Left forelimb (tissue), 1 donor: ENCODE measurements around the gene ENAM.
"Not testable (repeated sequence)": the region's sequence is repeated elsewhere in the genome, so short reads cannot be mapped to it uniquely, and the experiment has no call there.

Experiments
- DNase-seq: peaks from one replicate; pipeline ENCODE4 v3.0.0-alpha.2; 2018; ENCODE audit warnings: low spot score

Gene ENAM

DNA sequence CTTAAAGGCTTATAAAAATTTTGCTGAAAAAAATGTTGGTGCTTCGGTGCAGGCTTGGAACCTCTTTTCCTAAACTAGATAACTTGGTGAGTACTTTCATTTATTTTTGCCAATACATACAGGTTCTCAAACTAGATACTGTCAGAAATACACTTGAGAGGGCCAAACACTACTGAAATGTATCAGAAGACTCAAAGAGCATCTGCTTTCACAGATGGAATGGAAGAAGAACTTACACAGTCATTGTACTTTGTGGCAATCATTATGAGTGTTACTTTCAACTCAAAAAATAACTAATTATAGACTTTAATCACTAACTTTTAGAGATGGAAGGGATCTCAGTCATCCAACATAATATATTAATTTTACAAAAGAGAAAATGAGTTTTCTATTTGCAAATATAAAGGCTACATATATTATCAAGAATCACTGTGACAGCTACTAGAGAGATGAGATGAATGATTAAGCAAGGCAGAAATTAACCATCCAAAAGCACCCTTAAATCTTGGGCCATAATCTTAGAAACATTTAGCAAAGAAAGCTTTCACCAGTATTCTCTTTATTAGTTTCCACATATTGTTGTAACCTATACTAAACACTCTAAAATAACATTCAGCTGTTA, 1.0 kb downstream of the ENAM start:
- DNase-seq: no peak

DNA sequence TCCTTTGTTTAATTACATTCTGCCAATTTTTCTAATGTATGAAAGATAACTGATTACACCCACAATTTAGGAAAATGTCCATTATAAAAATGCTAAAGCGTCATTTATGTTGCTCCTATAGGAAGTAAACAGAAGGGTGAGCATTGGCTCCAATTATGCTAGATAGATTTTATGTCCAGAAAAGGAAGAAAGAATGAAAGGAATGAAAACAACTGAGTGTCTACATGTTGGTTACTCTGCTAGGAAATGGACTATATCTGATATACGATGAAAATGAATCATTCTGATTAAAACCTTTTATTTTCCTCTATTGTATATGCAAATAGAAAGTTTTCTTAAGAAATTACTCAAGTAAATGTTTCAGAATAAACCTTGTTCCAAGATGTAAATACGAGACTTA, 1.6 kb downstream of the ENAM start:
- no peak for DNase-seq

DNA sequence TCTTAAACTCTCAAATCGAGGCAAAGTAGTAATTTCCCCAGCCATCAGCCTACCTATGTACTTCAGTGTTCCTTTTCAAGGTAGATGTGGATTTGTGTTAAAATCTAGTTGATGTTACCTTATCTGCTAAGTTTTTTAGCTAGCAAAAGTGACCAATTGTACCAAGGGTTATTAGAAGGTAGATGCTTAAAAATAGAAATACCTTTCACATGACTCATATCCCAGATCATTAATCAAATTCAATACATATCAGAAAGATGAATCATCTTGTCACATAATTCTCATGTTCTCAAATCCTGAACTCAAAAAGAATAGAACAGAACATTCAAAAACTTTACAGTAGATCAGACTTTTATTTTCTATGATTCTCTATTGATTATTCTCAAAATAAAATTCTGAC, 3.5 kb downstream of the ENAM start:
- no peak for DNase-seq

DNA sequence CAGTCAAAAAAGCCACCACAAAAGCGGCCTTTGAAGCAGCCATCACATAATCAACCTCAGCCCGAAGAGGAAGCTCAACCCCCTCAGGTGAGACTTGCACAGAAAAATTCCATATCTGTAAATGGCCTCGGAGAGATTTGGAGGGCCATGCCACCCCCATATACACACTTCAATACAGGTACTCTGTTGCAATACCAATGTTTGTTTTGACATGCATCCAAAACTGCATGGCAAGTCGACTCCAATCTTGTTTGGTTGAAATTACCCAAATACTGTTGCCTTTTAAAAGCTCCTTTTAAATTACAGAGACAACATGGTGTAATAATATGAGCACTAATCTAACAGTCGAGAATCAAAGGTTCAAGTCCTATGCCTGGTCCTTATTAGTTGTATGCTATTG, 5.9 kb downstream of the ENAM start:
- DNase-seq: no peak

DNA sequence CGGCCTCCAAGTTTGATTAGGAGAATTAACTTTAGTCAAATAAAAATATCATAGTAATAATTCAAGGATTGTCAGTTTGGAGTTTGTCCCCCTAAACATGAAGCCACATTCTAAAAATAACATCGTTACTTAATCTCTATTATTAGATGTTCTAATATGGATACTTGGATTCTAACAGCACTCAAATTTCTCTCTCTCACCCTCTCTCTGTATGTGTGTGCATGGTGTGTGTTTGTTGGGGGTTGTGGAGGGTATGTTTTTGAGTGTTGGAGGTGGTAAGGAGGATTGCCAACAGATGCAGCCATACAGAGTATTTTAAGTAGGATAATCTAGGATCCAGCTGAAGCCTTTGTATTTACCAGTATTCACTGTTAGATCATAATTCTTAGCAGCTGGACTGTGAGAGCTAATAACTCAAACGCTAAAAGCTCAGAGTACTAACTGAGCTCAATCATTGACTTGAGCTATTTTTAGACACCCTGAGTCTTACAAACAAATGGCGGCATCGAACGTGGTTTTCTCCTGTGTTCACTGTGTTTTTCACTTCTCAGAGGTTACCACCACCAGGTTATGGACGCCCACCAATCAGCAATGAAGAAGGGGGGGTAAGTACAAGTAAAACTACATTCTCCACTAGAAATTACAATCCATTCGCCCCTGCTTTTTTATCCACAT, 8.8 kb downstream of the ENAM start:
- DNase-seq: no peak

DNA sequence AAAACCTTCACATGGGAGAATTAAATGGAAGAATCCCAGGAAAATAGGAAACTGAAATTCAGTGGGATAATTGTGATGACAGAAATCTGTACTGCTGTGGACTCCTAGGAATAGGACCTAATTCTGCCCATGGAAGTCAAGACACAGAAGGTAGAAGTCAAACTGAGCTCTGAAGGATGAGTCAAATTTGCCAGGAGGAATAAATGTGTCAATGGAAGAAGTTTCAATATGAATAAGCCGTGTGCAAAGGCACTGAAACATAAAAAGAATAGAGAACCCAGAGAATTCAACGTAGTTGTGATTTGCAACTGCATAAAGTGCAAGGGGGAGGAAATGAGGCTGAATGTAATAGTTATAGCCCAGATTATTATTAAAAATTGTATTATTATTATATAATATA, 11.6 kb downstream of the ENAM start:
- DNase-seq: no peak

DNA sequence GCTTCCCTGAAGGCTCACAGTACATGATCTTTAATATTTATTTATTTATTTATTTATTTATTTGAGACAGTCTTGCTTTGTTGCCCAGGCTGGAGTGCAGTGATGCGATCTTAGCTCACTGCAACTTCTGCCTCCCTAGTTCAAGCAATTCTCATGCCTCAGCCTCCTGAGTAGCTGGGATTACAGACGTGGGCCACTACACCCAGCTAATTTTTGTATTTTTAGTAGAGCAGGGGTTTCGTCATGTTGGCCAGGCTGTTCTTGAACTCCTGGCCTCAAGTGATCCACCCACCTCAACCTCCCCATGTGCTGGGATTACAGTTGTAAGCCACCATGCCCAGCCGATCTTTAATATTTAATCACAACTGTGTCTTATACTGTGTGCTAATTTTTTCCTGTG, 22.2 kb downstream of the ENAM start:
- DNase-seq: not testable (repeated sequence)

DNA sequence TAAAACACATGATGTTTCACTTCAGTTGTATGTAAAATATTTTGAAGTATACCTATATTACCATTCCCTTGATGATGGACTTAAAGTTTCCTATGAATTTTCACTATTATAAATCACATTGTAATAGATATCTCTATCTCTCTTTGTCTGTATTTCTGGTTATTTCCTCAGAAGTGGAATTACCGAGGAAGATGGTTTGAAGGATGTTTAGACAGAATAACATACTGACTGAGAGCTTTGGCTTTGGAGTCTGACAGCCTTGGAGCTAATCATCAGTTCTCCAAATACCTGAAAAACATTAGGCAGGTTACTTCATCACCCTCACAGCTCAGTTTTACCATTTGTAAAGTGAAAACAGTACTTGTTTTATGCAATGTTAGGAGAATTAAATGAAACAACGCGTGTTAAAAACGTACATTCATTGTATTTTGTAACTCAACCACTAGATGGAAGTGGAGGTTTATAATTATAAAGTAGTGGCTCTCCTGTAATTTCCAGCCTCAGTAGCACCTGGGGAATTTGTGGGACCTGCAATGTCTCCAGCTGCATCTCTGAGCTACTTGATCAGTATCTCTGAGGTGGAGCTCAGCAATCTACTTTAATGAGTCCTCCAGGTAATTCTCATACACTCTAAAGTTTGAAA, 23.4 kb downstream of the ENAM start:
- DNase-seq: no peak

DNA sequence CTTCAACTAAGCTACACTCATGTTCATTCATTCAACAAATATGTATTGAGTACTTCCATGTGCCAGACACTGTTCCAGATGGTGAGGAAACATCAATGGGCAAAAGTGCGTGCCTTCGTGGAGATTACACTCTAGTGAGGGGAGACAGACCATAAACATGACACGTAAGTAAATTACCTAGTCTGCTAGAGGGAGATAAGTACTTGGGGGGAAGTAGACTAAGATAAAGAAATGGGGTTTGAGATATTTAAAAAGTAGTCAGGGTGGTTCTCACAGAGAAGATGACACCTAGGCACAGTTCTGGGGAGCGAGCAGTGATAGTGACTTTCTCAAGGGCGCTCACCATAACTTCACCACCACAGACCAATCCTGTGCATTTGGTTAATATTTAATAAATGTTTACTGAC, 26.1 kb downstream of the ENAM start:
- DNase-seq: no peak

DNA sequence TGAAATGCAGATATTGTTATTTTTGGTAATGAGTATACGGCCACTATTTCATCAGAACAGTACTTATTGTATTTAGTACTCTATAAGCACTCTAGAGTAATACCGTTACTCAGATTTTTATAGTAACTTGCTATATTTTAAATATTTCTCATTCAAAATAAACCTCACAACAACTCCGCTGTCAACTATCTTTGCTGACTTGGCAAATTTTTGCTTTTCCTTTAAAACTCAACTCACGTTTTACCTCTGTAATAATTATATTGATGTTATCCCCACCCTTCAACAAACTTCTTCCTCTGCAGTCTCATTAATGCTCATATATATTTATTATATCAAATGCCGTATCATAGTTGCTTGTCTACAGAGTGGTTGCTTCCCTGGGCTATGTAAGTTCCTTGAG, 28.8 kb downstream of the ENAM start:
- no peak for DNase-seq

DNA sequence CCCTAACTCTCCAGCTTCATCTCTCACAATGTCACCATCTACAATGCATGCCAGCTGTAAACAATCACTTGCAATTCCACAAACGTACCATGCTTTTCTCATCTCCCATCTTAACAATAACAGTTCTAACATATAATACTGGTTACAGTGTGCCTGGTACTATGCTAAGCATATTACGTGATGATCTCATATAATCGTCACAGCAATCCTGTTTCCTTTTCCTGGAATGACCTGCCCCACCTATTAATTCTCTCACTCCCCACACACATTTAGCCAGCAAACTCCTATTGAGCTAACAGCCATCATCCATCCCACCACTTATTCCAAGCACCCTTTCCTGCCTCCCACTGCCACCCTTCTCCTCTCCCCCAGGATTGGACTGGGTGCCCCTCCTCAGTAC, 29.9 kb downstream of the ENAM start:
- no peak for DNase-seq

DNA sequence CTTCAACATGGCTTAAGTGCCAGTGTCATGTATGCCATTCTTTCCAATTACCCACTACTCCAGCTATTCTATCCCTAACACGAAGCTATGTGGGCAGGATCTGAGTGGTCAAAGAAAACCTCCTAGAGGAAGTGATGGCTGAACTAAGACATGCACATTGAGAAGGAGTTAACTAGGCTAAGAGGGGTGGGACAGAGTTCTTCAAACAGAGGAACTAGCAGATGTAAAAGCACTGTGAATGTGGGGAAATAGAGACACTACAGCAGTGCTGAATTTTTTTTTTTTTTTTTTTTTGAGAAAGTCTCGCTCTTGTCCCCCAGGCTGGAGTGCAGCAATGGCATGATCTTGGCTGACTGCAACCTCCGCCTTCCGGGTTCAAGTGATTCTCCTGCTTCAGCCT, 31.6 kb downstream of the ENAM start:
- no peak for DNase-seq

DNA sequence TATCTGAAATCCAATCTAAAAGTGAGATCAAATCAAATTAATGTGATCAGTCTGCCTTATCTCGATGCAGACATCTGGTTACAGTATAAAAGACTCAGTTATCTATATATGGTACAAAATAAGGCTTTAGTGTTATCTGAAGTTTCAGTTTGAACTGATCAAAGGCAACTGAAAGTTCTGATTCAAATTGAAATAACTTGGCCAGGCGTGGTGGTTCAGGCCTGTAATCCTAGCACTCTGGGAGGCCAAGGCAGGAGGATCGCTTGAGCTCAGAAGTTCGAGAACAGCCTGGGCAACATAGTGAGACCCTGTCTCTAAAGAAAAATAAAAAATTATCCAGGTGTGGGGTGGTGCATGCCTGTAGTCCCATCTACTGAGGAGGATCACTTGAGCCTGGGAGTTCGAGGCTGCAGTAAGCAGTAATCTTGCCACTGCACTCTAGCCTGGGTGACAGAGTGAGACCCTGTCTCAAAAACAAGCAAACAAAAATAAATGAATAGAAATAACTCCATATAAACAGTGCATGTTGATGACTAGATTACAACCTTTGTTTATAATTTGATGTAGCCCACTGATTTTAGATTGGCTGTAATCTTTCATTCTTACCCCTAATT, 32.9 kb downstream of the ENAM start:
- not testable (repeated sequence) for DNase-seq

DNA sequence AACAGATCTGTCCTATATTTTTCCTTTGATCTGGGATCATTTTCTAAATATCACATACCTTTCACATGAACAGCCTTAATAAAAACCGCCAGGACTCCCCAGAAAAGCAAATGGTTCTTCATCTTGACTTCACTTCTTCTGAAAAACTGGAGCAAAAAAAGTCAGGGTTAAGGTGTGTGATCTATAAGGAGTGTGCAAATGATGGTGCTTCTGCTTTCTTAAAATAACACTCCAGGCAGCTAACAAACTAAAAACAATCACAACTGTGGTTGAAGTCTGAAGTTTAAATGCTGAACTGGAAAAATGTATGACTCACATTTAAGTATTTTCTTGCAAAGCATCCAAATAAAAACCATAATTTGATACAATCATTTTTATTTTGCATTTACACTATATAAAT, 37.8 kb downstream of the ENAM start, which contains the start of gene JCHAIN:
TSS of gene JCHAIN (minus strand) at position 140 of the 400 bp plus-strand sequence. CDS start at position 122, 18 bp downstream.
- no peak for DNase-seq

DNA sequence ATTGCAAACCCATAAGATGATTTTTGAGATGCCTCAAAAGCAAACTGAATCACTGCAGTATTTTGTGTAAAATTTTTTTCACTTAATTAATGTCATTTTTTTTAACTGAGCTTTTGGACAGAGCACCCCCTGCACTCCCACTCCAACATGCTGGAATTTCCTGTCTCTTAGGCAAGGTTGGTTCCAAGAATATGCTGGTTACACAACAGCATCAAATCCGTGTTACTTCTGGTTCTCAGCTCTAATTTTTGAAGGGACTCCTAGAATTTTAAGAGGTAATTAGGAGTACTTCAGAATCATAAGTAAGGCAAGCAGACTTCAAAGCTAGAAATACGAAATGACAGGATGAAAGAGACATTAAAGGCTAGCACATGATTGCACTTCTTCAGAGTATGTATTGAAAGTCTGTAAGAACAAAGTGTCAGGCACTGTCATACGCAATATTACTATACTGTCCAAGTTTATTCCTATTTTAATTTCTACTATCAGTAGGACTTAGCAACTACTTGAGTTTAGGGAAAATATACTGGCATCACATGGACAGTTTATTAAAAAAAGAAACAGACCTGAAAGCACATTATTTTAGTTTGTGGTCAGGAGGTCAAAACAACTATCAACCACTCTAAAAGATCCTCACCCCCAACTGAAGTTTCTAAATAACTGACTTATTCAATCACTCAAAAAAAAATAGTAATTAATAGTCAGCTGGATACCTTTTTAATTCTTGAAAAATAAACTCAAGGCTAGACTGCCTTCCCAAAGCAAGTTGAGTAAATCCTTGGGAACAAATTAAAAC, 39.4 kb downstream of the ENAM start:
- no peak for DNase-seq

DNA sequence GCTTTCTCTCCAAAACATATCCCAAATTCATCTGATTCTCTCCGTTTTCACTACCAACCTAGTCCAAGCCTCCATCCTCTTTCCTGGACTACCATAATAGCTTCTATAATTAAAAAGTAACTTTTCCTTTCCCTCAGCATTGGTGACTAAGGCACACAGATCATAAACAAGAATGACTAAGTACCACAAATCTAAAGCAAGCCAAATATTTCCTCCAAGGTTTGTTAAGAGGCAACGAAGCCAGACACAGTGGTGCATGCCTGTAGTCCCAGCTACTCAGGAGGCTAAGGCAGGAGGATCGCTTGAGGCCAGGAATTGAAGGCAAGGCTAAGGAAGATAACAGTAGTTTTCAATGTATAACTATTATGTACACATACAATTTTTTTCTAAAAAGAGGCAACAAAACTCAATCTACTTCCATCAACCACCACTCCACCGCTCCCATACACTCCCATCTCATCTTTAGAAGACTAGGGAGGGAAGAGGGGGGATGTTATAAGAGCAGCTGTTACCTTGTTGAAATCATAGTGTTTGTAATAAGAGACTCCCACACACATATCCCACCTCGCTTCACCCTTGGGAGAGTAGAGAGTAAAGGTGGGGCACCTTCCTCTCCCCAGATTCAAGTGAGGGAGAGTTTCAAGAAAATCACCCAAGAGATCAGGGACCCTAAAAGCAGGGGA, 41.9 kb downstream of the ENAM start:
- DNase-seq: no peak

DNA sequence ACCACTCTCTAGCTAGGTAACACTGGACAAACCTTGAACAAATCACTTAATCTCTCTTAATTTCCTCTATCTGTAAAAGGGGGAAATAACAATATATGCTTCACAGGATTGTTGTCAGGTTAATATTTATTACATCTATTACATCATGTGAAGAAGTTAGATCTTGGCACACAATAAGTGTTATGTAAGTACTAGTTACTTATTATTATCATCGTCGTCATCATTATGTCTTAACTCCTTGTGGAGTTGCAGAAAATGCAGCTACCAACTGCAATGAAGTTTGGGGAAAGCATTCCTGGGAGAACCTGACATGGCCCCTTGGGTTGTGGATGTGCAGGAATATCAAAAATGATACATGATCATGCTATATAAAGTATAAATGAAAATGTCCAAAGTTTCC, 42.5 kb downstream of the ENAM start:
- no peak for DNase-seq

DNA sequence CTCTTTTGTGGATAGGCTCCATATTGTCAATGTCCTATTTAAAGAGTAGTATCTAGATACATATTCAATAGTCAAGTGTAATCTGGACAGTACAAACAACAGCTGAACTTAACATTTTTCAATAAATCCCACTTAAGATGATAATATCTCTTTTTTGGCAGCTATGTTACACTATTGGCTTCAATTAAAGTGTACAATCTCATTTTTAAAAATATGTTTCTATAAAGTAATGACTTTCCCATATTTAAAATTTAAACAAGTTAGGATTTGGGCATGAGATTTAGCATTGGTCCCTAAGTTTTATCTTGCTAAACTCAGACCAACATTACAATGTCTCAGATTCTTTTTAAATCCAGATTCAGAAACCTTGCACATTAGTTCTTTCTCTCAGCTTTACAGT, 45.6 kb downstream of the ENAM start:
- no peak for DNase-seq

DNA sequence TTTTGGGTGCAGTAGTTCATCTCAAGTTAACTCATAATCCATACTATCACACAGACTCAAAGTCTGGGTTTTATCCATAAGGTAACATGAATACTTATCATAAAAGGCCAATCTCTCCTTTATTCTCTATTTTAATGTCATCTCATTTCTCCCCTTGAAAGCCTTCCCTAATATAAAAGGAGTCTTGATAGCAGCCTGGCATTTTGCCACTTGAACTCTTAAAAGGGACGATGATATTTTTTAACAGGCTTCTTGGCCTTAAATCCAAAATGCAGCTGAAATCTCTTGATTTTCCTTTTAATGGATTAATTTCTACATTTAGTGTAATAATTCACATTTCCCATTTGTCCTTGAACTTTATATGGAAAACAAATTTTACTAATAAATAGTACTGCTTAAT, 46.2 kb downstream of the ENAM start:
- no peak for DNase-seq

DNA sequence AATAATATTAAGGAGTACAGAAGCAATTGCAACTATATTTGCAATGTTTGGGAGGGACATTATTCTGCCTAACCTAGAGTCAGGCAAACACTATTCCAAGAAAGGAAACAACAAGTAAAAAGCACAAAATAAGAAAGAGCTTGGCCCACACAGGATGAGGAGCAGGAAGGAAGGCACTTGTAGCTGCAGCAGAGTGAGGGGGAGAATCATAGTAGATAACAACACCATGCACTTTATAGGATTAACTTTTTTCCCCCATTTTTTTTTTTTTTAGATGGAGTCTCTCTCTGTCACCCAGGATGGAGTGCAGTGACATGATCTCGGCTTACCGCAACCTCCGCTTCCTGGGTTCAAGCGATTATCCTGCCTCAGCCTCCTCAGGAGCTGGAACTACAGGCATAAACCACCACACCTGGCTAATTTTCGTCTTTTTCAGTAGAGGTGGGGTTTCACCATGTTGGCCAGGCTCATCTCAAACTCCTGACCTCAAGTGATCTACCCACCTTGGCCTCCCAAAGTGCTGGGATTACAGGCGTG, 48.1 kb downstream of the ENAM start:
- DNase-seq: no peak

DNA sequence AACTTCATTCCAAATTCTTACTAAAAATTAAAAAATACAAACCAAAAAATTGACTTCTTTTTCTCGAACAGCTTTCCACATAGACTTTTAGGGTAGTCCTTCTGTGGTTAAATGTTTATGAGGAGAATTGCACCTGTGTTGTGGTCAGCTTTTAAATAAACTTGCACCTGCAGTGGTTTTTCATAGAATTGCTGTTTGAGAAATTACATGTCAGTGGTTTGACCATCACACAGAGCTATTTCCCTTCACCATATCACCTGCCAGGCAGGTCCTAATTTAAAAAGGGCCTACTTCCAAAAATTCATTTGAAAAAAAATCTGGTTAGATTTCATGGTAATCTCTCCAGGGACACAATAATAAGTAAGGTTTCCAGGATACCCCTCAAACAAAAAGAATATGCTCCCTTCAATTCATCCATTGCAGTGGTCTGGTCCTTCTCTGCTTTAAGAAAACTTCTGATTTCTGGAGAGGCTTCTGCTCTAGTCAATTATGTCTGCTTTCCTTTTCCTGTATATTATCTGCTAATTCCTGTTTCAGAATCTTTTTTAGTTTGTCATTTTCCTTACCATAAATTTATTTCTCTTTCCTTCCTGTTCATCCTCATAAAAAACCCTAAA, 49.9 kb downstream of the ENAM start:
- no peak for DNase-seq
